Prostate gland (tissue), 2 donors: ENCODE measurements around the gene ZFYVE9. TPM values are rescaled to one million over a fixed set of nuclear protein-coding genes. Genes with fewer than 3 reads are reported as not detected.
"Not testable (repeated sequence)": the region's sequence is repeated elsewhere in the genome, so short reads cannot be mapped to it uniquely, and the experiment has no call there.

ENCODE experiments used
- DNase-seq: peaks from one replicate; pipeline ENCODE4 v3.0.0-alpha.2; 2019; ENCODE audit warnings: low spot score
- H3K27ac ChIP-seq, 2 donors: fragments of 200-600 bp; sonication (generic); 2 replicates each; pipeline ENCODE4 v1.5.1; 2017 to 2019
- H3K27me3 ChIP-seq: fragments of 200-600 bp; sonication (generic); replicated peaks from 2 replicates; pipeline ENCODE4 v1.5.1; 2019; ENCODE audit not compliant: insufficient read depth
- H3K36me3 ChIP-seq, 2 donors: fragments of 200-600 bp; sonication (generic); 1 replicate in 1 of 2; 2 replicates in 1 of 2; pipeline versions ENCODE4 v1.5.1 to v1.8.1; 2017 to 2019
- H3K4me1 ChIP-seq: fragments of 200-600 bp; sonication (generic); replicated peaks from 2 replicates; pipeline ENCODE4 v1.5.1; 2019
- H3K4me3 ChIP-seq, 2 donors: fragments of 200-600 bp; sonication (generic); 2 replicates each; pipeline ENCODE4 v1.5.1; 2017 to 2019
- H3K9me3 ChIP-seq: fragments of 200-600 bp; sonication (generic); 2 replicates; pipeline ENCODE4 v1.5.1; 2017
- CTCF ChIP-seq, 4 experiments: fragments of 200-600 bp in 2 of 4; fragments of 450-650 bp in 2 of 4; sonication (generic) in 2 of 4; IDR thresholded peaks; 1 replicate in 3 of 4; 2 replicates in 1 of 4; pipeline ENCODE4 v1.5.1; 2016 to 2019; ENCODE audit warnings: antibody characterized with exemption in 4 of 4, mild to moderate bottlenecking in 2 of 4, moderate library complexity in 2 of 4
- POLR2A ChIP-seq: fragments of 450-650 bp; IDR thresholded peaks from one replicate; pipeline ENCODE4 v1.6.1; 2016; ENCODE audit warnings: antibody characterized with exemption, mild to moderate bottlenecking
- POLR2AphosphoS5 ChIP-seq: sonication (generic); formaldehyde crosslinking; IDR thresholded peaks from one replicate; pipeline ENCODE4 v1.6.1; 2017; ENCODE audit warnings: antibody characterized with exemption
- WGBS: methylation state at CpG from one replicate; pipeline ENCODE4 v1.1.5; 2018; 5-methylcytosine and 5-hydroxymethylcytosine counted together
- intact Hi-C: fragments of 100-400 bp; cut with DNase I; formaldehyde crosslinking; loops from one replicate; pipeline ENCODE4 v1.14.2; 2022
- total RNA-seq, 2 donors: library from RNA; depleted of rRNA; stranded (reverse); fragments of >200 nt; gene quantifications; one replicate each; pipeline ENCODE4 v1.1.0, GENCODE V29; 2016

ZFYVE9 gene
- total RNA-seq, 2 donors from 2014 or later, result 28.6 to 29.0 TPM

- H3K36me3 ChIP-seq, result no peaks in the 10 kb centered on the region
- H3K27ac ChIP-seq, result peak within 1 kb of the TSS; percentile 94
- DNase-seq, result peak; percentile 99
- TF ChIP-seq POLR2A, result peak; percentile 90
- TF ChIP-seq CTCF (IDR thresholded peaks at IDR 0.05), result peak; percentile 24 to 86 (median 48)
- peak; percentile 95 for TF ChIP-seq POLR2AphosphoS5
- peak within 1 kb of the TSS; percentile 91 to 97 for H3K4me3 ChIP-seq
- intact Hi-C loops, result loop anchor here (2.0 to 10.0 kb wide), 3 partner anchors 39 to 321 kb away; partner anchors contain the start of genes ORC1, PRPF38A and ZFYVE9
- no peaks in the 10 kb centered on the region for H3K27me3 ChIP-seq
- H3K9me3 ChIP-seq, result no peaks in the 10 kb centered on the region
- under 1% methylated on average over 55 of the region's 92 CpGs for WGBS
- H3K4me1 ChIP-seq, result no peaks in the 10 kb centered on the region
Measured at GRCh38 chr1:52365746-52366516, 224.0 kb downstream of the ZFYVE9 start, which contains the start of gene CC2D1B. CC2D1B (minus strand) TSS chr1:52366205; CDS start chr1:52364620, 1,585 bp downstream.

- Histone ChIP-seq H3K4me3 (peak overlapping the region; percentile 91 to 97), H3K27ac (peak overlapping the region; percentile 94), H3K27me3 (no peaks in the 10 kb centered on the region), H3K4me1 (no peaks in the 10 kb centered on the region), H3K9me3 (no peaks in the 10 kb centered on the region), H3K36me3 (no peaks in the 10 kb centered on the region)
- TF ChIP-seq POLR2A, result no peak
- TF ChIP-seq POLR2AphosphoS5, result no peak
- no peak for TF ChIP-seq CTCF (IDR thresholded peaks at IDR 0.05)
- intact Hi-C loops, result loop anchor here (2.0 to 10.0 kb wide), 3 partner anchors 38 to 321 kb away; partner anchors contain the start of genes ORC1, PRPF38A and ZFYVE9
- DNase-seq, result no peak
- WGBS, result 12% methylated on average over 8 of the region's 8 CpGs
Measured at GRCh38 chr1:52366517-52366827, 224.6 kb downstream of the ZFYVE9 start.

- intact Hi-C loops, result loop anchor here (2.0 to 10.0 kb wide), 3 partner anchors 38 to 320 kb away; partner anchors contain the start of genes ORC1, PRPF38A and ZFYVE9
- Histone ChIP-seq H3K4me3 (no peak overlapping the region), H3K9me3 (no peaks in the 10 kb centered on the region), H3K27ac (no peak overlapping the region), H3K4me1 (no peaks in the 10 kb centered on the region), H3K27me3 (no peaks in the 10 kb centered on the region), H3K36me3 (no peaks in the 10 kb centered on the region)
- WGBS, result 89% methylated on average over 5 of the region's 5 CpGs
- DNase-seq, result no peak
- no peak for TF ChIP-seq POLR2AphosphoS5
- TF ChIP-seq POLR2A, result no peak
- TF ChIP-seq CTCF (IDR thresholded peaks at IDR 0.05), result no peak
Measured at GRCh38 chr1:52367272-52367671, 225.4 kb downstream of the ZFYVE9 start.

DNA sequence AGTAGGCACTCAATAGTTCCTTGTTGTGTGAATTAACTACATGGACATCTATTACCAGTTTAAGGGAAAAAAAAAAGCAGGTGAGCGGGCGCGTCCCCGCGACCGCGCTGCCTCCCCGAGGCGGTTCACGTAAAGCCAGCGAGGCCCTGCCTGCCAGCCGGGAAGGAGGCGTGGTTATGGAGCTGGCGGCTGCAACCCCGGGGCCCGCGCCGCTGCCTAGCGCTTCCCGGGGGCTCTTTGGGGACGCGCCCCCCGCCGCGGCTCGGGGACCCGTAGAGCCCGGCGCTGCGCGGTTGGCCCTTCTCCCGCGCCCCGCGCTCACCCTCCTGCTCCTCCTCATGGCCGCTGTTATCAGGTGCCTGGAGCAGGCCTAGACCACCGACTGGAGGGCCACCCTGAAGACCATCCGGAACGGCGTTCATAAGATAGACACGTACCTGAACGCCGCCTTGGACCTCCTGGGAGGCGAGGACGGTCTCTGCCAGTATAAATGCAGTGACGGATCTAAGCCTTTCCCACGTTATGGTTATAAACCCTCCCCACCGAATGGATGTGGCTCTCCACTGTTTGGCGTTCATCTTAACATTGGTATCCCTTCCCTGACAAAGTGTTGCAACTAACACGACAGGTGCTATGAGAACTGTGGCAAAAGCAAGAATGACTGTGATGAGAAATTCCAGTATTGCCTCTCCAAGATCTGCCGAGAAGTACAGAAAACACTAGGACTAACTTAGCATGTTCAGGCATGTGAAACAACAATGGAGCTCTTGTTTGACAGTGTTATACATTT is 226.7 kb downstream of the ZFYVE9 start:
- DNase-seq, result peak; percentile 60
- Histone ChIP-seq H3K4me3 (peak overlapping the region; percentile 37), H3K27me3 (no peaks in the 10 kb centered on the region), H3K4me1 (no peaks in the 10 kb centered on the region), H3K27ac (peak overlapping the region; percentile 74 to 79), H3K9me3 (no peaks in the 10 kb centered on the region), H3K36me3 (no peaks in the 10 kb centered on the region)
- intact Hi-C loops, result loop anchor here (5.0 to 10.0 kb wide), 2 partner anchors 224 to 319 kb away; partner anchors contain the start of gene ZFYVE9
- no peak for TF ChIP-seq CTCF (IDR thresholded peaks at IDR 0.05)
- TF ChIP-seq POLR2AphosphoS5, result peak; percentile 57
- WGBS, result 4% methylated on average over 32 of the region's 51 CpGs

DNA sequence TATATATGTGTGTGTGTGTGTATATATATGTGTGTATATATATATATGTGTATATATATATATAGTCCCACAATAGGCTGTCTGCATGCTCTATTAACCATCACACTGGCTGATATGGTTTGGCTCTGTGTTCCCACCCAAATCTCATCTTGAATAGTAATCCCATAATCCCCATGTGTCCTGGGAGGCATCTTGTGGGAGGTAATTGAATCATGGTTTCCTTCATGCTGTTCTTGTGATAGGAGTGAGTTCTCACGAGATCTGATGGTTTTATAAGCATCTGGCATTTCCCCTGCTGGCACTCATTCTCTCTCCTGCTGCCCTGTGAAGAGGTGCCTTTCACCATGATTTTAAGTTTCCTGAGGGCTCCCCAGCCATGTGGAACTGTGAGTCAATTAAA is 228.0 kb downstream of the ZFYVE9 start:
- not testable (repeated sequence) for H3K4me1 ChIP-seq, H3K27ac ChIP-seq, H3K27me3 ChIP-seq, H3K9me3 ChIP-seq, H3K36me3 ChIP-seq, DNase-seq, H3K4me3 ChIP-seq
- 36% methylated on average over 1 of the region's 1 CpG for WGBS
- intact Hi-C loops, result loop anchor here (5.0 to 10.0 kb wide), 2 partner anchors 225 to 317 kb away; partner anchors contain the start of gene ZFYVE9
